Right cardiac atrium (tissue), 5 donors: ENCODE results near the gene ANTKMT. TPM values are rescaled to one million over a fixed set of nuclear protein-coding genes. Genes with fewer than 3 reads are reported as not detected.
"Not testable (repeated sequence)": the region's sequence is repeated elsewhere in the genome, so short reads cannot be mapped to it uniquely, and the experiment has no call there.

Source experiments
- ATAC-seq, 2 donors: fragments of 200-7000 bp; cut with Tn5 transposase; one replicate each; pipeline versions ENCODE4 v1.8.0 to v1.9.1; 2020; ENCODE audit warnings: moderate library complexity in 2 of 2, mild to moderate bottlenecking in 1 of 2
- DNase-seq, 3 donors: peaks; one replicate each; pipeline ENCODE4 v3.0.0-alpha.2; 2020
- H3K27ac ChIP-seq: one replicate; pipeline ENCODE4 v1.5.1; 2013; ENCODE audit warnings: mild to moderate bottlenecking, low read length, control low read depth, moderate library complexity
- H3K27me3 ChIP-seq: one replicate; pipeline ENCODE4 v1.6.1; 2013; ENCODE audit not compliant: control insufficient read depth, insufficient read depth
- H3K4me1 ChIP-seq: one replicate; pipeline ENCODE4 v1.6.1; 2013; ENCODE audit warnings: low read length; ENCODE audit not compliant: control insufficient read depth, insufficient read depth
- H3K4me3 ChIP-seq: one replicate; pipeline ENCODE4 v1.5.1; 2013; ENCODE audit warnings: low read length, control low read depth
- H3K9me3 ChIP-seq: one replicate; pipeline ENCODE4 v1.6.1; 2013; ENCODE audit warnings: low read length; ENCODE audit not compliant: control insufficient read depth
- WGBS: extraction: QIAGEN DNeasy Blood & Tissue Kit; methylation state at CpG from one replicate; pipeline ENCODE4 v1.1.7; 2013; 5-methylcytosine and 5-hydroxymethylcytosine counted together
- intact Hi-C, 4 donors: fragments of 100-400 bp; cut with DNase I; formaldehyde crosslinking; loops; one replicate each; pipeline versions ENCODE4 v1.11.0 to v1.14.0; 2022 to 2023
- polyA plus RNA-seq: library from polyadenylated mRNA; stranded (reverse); fragments of 200-250 nt; gene quantifications from one replicate; pipeline ENCODE4 v1.2.3, GENCODE V29; 2013
- total RNA-seq, 4 donors: library from RNA; stranded (reverse); fragmentation: NEBNext Ultra II Directional; extraction: Animal tissue kit (Norgen Biotek cat#: 25700); gene quantifications; one replicate each; pipeline ENCODE4 v1.2.1, GENCODE V29; 2021
- donor health status: healthy with polysubstance abuse.
- donor health status: DM: no; HTN: yes; CAD: no.
- donor health status: DM: no; HTN: no; CAD: no.
- donor health status: DM: no; HTN: yes; CAD: no; lungs with severe emphysema.
- donor health status: DM: yes; HTN: yes; CAD: no.

Gene ANTKMT
- total and polyA plus RNA-seq, 5 donors: 25.7 to 38.8 (median 37.5) TPM

DNA sequence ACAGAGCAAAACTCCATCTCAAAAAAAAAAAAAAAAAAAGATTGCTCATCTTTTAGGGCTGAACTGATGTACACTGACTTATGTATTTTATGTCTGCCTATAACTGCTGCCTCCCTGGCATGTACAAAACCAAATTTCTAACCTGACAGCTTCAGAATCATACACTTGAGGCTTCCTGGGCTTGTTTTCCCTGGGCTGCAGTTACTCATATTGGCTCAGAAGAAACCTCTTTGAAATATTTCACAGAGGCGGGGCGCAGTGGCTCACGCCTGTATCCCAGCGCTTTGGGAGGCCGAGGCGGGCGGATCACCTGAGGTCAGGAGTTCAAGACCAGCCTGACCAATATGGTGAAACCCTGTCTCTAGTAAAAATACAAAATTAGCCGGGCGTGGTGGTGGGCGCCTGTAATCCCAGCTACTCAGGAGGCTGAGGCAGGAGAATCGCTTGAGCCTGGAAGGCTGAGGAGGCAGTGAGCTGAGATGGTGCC, 33.2 kb downstream of the ANTKMT start:
- not testable (repeated sequence) for H3K27me3 ChIP-seq, ATAC-seq

DNA sequence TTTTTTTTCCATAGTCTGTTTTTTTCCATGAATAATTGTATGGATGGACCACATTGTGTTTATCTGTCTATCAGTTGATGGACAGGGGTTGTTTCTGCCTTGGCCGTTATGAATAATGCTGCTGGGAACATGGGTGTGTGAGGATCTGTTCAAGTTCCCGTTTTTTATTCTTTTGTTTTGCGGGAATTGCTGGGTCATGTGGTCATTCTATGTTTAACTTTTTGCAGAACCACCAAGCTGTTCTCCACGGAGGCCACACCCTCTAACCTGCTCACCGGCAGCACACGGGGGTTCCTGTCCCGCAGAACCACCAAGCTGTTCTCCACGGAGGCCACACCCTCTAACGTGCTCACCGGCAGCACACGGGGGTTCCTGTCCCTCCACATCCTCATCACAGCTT, 33.7 kb downstream of the ANTKMT start:
- intact Hi-C loops: no loop called here
- H3K27ac ChIP-seq: no peak overlapping the region
- no peaks in the 10 kb centered on the region for H3K9me3 ChIP-seq
- no peaks in the 10 kb centered on the region for H3K4me1 ChIP-seq
- ATAC-seq (no peak), DNase-seq (peak in 1 of 3 donors; percentile 24)
- H3K4me3 ChIP-seq: no peak overlapping the region
- 62% methylated on average over 11 of the region's 11 CpGs for WGBS
- no peaks in the 10 kb centered on the region for H3K27me3 ChIP-seq

More for the DNA sequence above, 33.2 kb downstream of the ANTKMT start:
- WGBS: 88% methylated on average over 11 of the region's 11 CpGs
- DNase-seq, H3K4me3 ChIP-seq, H3K4me1 ChIP-seq, intact Hi-C loops, H3K9me3 ChIP-seq, H3K27ac ChIP-seq: not testable (repeated sequence)

DNA sequence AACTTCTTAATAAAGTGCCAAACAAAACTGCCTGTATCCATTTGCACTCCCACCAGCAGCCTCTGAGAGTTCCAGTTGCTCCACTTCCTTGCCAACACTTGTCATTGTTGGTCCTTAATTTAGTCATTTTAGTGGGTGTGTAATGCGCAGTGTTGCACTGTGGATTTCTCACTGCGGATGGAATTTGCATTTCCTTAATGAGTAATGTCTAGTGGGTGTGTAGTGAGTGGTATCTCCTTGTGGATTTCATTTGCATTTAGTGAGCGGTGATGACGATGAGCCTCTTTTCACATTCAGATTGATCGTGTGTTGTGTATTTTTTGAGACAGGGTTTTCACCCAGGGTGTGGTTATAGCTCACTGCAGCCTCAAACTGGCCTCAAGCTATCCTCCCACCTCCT, 35.5 kb downstream of the ANTKMT start:
- ATAC-seq (no peak), DNase-seq (no peak)
- no peaks in the 10 kb centered on the region for H3K9me3 ChIP-seq
- H3K27me3 ChIP-seq: no peaks in the 10 kb centered on the region
- WGBS: 94% methylated on average over 5 of the region's 5 CpGs
- H3K4me3 ChIP-seq: no peak overlapping the region
- intact Hi-C loops: no loop called here
- H3K27ac ChIP-seq: no peak overlapping the region
- H3K4me1 ChIP-seq: no peaks in the 10 kb centered on the region

DNA sequence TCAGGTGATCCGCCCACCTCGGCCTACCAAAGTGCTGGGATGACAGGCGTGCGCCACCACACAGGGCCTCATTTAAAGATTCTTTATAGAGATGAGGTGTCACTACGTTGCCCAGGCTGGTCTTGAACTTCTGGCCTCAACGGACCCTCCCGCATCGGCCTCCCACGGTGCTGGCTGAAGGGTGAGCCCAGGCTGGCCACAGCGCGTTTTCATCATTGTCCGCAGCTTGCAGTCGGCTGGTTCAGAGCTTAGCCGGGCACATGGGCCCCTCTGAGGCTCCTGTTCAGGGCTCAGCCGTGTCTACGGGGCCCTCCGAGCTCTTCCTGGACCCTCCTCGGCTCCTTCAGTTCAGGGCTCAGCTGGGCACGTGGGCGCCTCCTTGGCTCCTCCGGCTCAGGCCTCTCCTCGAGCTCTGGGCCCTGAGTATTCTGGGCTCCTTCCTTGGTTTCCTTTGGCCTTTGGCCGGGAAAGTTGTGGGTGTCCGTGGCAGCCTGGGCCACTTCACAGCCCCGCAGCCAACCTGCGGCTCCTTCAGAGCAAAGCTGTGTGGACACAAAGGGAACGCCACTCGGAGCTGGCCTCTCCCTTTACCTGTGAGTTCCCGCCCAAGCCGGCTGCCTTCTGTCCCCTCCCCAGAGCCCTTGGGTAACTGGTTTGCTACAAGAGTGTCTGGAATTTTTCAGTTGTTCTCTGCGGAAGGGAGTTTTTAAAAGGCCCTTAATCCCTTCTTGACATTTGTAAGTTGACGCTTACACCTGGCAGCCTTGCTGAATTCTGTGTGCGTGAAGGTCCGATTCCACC, 38.4 kb downstream of the ANTKMT start:
- peak in 1 of 3 donors; percentile 29 for DNase-seq

DNA sequence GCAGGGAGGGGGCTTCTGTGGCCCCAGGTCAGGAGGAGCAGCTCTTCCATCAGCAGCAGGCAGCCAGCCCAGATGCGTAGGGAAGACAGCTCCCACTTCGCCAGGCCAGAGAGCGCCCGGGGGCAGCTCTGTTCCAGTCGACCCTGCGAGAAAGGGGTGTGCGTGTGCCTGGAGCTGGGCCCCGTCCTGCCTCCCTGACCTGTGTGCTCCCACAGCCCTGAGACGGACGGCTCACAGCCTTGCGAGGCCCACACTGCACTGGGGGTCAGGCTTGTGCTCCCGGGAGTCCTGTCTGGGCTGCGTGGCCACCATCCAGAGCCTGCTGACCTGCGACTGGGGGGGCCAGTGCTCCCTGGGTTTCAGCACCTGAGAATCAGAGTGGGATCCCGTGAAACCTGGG, 39.1 kb downstream of the ANTKMT start:
- no peak overlapping the region for H3K27ac ChIP-seq
- no peaks in the 10 kb centered on the region for H3K9me3 ChIP-seq
- H3K4me3 ChIP-seq: no peak overlapping the region
- H3K4me1 ChIP-seq: no peaks in the 10 kb centered on the region
- WGBS: 67% methylated on average over 15 of the region's 15 CpGs
- intact Hi-C loops: no loop called here
- no peaks in the 10 kb centered on the region for H3K27me3 ChIP-seq
- DNase-seq: peak in 2 of 3 donors; percentile 40 to 46
- peak in 1 of 2 donors; percentile 10 for ATAC-seq

More for the DNA sequence above, 38.4 kb downstream of the ANTKMT start:
- intact Hi-C loops: no loop called here
- Histone ChIP-seq H3K27me3 (no peaks in the 10 kb centered on the region), H3K9me3 (no peaks in the 10 kb centered on the region), H3K4me1 (no peaks in the 10 kb centered on the region), H3K27ac (no peak overlapping the region), H3K4me3 (no peak overlapping the region)
- no peak for ATAC-seq
- 84% methylated on average over 34 of the region's 34 CpGs for WGBS

DNA sequence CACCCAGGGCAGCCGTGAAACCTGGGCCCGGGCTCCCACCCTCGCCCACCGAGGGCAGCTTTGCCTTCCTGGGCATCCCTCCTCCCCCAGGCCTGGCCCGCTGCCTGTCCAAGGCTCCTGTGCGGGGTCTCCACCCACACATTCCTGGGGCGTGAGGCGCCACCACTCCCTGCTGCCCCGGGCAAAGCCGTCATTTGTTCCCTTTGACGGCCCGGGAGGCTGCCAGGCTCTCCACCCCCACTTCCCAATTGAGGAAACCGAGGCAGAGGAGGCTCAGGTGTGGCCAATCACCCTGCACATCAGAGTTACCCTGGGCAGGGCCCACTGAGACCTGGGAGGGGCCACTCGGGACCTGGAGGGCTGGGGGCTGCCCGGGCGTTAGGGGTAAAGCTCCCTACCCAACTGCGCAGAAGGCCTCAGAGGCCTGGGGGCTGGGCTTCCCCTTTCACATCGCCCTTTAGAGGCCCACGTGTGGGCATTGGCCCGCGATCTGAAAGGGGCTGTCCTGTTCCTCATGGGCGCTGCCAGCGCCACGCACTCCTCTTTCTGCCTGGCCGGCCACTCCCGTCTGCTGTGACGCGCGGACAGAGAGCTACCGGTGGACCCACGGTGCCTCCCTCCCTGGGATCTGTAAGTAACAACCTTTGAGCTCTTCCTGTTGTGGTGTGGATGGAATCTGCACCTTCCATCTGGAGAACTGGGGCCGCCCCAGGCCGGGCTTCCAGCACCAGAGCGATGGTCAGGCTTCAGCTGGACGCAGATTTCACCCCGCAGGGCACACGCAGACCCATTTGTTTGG, 39.8 kb downstream of the ANTKMT start, which contains the start of gene MSLN:
Gene MSLN (plus strand): TSS at position 190 of the 799 bp plus-strand sequence. CDS start 1,947 bp downstream, outside the sequence.
- ATAC-seq: peak; percentile 18 to 27
- no peaks in the 10 kb centered on the region for H3K27me3 ChIP-seq

DNA sequence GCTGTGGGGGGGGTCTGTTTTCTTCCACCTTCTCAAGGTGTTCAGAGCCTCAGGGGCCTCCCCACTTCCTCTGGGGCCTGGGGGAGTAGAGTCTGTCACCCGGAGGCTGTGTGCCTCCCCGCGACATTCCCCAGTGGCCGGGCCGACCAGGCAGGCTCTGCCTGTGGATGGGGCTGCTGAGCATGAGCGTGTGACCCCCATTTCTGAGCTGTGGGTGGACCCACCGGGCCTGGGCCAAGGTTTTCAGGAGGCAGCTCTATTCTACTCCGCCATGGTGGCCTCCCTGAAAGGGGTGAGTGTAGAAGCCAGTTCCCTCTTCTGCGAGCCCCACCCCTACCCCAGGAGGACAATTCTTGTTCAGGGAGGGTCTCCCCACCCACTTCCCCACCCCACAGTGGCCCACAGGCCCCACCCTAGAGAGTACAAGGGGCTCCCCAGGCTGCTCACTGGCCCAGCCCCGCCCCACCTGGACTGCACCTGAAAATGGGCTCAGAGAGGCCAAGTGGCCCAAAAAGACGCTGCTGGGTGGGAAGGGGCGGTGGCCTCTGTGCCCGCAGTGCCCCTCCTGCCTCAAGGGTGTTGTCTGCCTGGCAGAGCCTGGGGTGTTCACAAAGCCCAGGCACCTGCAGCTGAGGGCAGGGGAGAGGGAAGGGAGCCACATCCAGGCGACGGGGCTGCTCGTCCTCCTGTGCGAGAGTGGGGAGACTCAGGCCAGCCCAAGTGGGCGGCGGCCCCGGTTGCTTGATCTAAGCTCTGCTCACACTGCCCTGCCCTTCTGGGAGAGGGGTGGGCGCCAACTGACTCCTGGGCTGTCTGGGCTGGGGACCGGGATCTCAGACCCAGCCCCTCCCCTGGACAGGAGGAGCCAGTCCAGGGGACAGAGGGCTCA, 40.9 kb downstream of the ANTKMT start:
- Histone ChIP-seq H3K4me3 (no peak overlapping the region), H3K4me1 (no peaks in the 10 kb centered on the region), H3K9me3 (no peaks in the 10 kb centered on the region), H3K27ac (no peak overlapping the region), H3K27me3 (no peaks in the 10 kb centered on the region)
- ATAC-seq: no peak
- intact Hi-C loops: no loop called here
- peak in 1 of 3 donors; percentile 58 for DNase-seq
- 64% methylated on average over 22 of the region's 22 CpGs for WGBS

More for the DNA sequence above, 39.8 kb downstream of the ANTKMT start, which contains the start of gene MSLN:
- DNase-seq: peak in 2 of 3 donors; percentile 41 to 50
- intact Hi-C loops: no loop called here
- H3K9me3 ChIP-seq: no peaks in the 10 kb centered on the region
- no peak within 1 kb of the TSS for H3K27ac ChIP-seq
- WGBS: 71% methylated on average over 37 of the region's 37 CpGs
- no peak within 1 kb of the TSS for H3K4me3 ChIP-seq
- H3K4me1 ChIP-seq: no peaks in the 10 kb centered on the region

DNA sequence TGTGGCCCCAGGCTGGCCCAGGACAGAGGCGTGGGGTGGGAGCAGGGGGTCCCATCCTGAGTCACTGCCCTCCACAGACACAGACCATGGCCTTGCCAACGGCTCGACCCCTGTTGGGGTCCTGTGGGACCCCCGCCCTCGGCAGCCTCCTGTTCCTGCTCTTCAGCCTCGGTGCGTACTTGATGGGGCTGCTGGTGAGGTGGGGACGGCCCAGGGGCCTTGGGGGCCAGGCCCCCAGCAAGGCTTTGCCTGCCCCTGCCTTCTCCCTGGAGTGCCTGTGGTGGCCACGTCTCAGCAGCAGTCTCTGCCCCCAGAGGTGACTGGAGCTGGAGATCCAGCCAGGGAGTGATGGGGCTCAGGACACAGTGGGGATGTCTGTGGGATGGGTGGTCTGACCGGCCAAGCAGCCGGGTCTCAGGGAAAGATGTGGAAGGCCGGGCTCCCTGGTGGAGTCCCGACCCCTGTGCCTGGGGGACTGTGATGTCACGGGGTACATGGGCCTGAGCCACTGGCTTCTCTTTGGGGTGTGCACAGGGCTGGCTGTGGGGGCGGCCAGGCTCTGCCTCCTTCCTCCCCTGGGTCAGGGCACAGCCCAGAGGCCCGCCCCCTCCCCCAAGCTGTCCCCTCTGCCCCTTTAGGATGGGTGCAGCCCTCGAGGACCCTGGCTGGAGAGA, 41.8 kb downstream of the ANTKMT start:
- no peak for ATAC-seq
- H3K4me1 ChIP-seq: no peaks in the 10 kb centered on the region
- 70% methylated on average over 17 of the region's 17 CpGs for whole genome bisulfite sequencing
- H3K4me3 ChIP-seq: no peak overlapping the region
- intact Hi-C loops: no loop called here
- no peaks in the 10 kb centered on the region for H3K9me3 ChIP-seq
- peak in 1 of 3 donors; percentile 41 for DNase-seq
- no peaks in the 10 kb centered on the region for H3K27me3 ChIP-seq
- H3K27ac ChIP-seq: no peak overlapping the region

DNA sequence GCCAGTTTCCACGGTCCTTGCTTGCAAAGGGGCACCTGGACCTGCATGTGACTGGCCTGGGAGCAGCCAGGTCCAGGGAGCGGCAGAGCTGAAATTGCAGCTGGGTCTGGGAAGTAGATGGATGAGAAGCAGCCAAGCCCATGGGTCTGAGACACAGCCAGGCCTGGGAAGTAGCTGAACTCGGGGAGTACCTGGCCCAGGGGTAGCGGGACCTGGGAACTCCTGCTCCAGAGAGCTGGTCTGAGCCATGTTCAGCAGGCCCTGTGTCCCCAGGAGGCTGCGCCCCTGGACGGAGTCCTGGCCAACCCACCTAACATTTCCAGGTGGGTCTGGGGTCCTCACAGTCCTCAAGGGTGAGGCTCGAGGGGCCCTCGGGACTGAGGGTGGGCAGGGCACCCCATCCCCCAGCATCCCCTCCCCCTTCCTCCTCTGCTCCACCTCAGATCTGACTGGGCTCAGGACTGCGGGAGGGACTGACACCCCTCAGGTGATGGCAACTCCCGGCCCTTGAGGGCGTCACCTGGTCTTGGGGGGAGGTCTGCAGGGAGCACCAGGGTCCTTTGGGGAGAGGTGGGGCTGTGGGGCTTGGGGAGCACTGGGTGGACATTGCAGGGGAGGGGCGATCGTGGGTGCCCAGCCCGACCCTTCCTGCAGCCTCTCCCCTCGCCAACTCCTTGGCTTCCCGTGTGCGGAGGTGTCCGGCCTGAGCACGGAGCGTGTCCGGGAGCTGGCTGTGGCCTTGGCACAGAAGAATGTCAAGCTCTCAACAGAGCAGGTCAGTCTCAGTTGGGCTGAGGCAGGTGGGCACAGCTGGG, 42.6 kb downstream of the ANTKMT start:
- intact Hi-C loops: no loop called here
- peak in 1 of 3 donors; percentile 47 for DNase-seq
- no peaks in the 10 kb centered on the region for H3K4me1 ChIP-seq
- no peak for ATAC-seq
- H3K27me3 ChIP-seq: no peaks in the 10 kb centered on the region
- H3K4me3 ChIP-seq: no peak overlapping the region
- no peaks in the 10 kb centered on the region for H3K9me3 ChIP-seq
- 73% methylated on average over 21 of the region's 21 CpGs for WGBS
- no peak overlapping the region for H3K27ac ChIP-seq
